Muscle of back (tissue), 11 donors: Measurements from ENCODE around the gene CNTNAP5. TPM values are rescaled to one million over a fixed set of nuclear protein-coding genes. Genes with fewer than 3 reads are reported as not detected.

Experiments
- DNase-seq, 3 donors: peaks; one replicate each; pipeline versions ENCODE4 v3.0.0 to v3.0.0-alpha.2; 2013
- polyA plus RNA-seq, 10 donors: library from polyadenylated mRNA; unstranded; fragments of 120-200 nt; gene quantifications; one replicate each; pipeline ENCODE4 v1.2.1, GENCODE V29; 2013; ENCODE audit not compliant: insufficient read length in 10 of 10

The CNTNAP5 gene
- polyA plus RNA-seq, 10 donors: 0.14 to 0.47 (median 0.19) TPM

DNA sequence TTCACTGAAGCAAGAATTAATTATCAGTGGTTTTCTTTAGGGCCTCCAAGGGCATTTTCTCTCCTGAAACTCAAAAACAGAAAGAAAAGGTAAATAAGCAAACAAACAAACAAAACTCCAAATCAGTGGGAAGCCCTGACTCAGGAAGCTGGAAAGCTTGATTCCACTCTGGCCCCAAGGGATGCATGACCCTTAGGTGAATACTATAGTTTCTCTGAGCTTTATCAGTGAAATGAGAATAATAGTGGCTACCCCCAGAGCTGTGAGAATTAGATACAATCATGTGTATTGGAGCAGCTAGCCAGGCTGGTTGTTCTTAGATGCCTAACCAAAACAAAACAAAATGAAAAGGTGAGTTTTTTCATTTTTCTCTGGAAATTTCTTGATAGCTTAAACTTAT is 585.1 kb downstream of the CNTNAP5 start:
- no peak for DNase-seq

DNA sequence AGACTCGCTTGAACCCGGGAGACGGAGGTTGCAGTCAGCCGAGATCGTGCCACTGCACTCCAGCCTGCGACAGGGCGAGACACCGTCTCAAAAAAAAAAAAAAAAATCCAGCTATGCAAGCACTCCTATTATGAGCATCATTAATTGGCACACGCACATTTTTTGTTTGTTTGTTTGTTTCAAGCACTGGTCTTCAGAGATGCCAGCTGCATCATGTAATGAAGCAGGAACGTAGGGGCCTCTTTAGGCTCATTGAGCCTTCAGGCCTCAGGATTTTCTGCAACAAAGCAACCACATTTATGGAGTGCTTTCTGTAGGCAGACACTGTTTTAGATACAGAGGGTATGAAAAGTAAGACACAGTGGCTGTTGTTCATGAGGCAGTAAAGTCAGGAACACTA is 585.8 kb downstream of the CNTNAP5 start:
- DNase-seq: no peak

- no peak for DNase-seq
These were observed 598.5 kb downstream of the CNTNAP5 start for GRCh38 chr2:124623560-124623959.

DNA sequence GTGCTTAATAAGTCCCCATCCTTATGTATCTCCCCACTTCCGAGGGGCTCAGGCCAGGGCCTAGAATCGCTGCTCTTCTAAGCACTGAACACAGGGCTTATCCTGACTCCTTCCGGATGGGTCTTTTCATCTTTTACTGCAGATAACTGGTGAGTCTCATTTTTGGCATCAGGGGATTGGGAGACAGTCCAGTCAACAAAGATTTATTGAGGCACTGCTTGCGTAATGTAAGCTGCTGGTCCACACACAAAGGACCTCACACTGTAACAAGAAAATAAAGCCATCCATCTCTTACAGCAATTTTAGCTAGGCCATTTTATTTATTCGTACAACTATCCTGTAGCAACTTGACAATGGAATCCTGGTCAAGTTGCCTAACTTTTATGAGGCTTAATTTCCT is 600.5 kb downstream of the CNTNAP5 start:
- DNase-seq: no peak

DNA sequence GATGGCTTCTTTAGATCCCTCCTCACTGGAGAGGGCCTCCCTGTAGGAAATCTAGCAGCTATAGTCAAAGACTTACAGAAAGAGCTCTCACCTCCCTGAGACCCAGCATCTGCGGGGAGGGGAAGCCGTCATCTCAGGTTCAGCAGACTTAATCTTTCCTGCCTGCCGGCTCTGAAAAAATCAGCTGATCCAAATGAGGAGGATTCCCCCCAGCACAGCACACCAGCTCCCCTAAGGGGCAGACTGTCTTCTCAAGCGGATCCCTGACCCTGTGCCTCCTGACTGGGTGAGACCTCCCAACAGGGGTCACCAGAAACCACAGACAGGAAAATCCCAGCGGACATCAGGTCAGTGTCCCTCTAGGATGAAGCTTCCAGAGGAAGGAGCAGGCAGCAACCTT is 601.9 kb downstream of the CNTNAP5 start:
- no peak for DNase-seq

DNA sequence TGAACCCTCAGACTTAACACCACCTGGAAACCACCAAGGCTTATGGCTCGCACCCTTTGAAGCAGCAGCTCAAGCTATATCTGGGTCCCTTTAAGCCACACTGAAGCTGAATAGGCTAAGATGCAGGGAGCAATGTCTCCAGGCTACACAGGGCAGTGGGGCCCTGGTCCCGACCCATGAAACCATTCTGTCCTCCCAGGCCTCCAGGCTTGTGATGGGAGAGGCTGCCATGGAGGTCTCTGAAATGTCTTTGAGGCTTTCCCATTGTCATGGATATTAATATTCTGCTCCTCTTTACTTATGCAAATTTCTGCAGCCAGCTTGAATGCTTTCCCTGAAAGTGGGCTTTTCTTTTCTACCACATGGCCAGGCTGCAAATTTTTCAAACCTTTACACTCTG is 608.7 kb downstream of the CNTNAP5 start:
- DNase-seq: no peak

- no peak for DNase-seq
These were observed 614.4 kb downstream of the CNTNAP5 start for GRCh38 chr2:124639524-124639923.

- DNase-seq: no peak
These were observed 615.2 kb downstream of the CNTNAP5 start for GRCh38 chr2:124640221-124640750.

GRCh38 chr2:124646166-124646815 is 621.2 kb downstream of the CNTNAP5 start:
- no peak for DNase-seq

DNA sequence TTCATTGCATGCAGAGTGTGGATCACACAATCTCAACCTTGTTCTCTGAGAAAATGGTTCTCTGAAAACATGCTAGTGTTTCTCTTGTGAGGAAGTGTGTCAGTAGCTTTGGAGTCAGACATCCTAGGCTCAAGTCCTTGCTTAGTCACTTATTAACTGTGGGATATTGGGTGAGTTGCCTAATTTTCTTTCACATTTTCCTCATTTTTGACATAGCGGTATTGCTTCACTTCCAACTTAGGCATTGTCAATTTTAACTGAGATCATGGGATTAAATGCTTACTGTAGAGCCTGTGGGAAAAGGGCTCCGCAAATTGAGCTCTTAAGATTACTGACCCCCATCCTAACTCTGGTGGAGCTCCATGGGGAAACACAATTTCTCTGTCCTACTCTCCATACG is 622.2 kb downstream of the CNTNAP5 start:
- no peak for DNase-seq

DNA sequence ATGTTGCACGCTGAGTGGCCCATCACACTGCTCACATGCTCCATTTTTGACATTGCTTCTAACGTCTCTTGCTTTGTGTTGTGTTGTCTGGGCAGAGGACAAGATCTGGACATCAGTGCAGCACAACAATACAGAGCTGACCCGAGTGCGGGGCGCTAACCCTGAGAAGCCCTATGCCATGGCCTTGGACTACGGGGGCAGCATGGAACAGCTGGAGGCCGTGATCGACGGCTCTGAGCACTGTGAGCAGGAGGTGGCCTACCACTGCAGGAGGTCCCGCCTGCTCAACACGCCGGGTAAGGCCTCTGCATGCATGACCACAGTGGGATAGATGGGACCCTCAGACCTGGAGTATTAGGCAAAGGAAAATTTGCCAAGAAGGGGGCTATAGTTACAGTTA is 622.6 kb downstream of the CNTNAP5 start:
- no peak for DNase-seq

GRCh38 chr2:124649001-124649400 is 623.9 kb downstream of the CNTNAP5 start:
- no peak for DNase-seq

- no peak for DNase-seq
These were observed 627.0 kb downstream of the CNTNAP5 start for GRCh38 chr2:124652099-124652498.

DNA sequence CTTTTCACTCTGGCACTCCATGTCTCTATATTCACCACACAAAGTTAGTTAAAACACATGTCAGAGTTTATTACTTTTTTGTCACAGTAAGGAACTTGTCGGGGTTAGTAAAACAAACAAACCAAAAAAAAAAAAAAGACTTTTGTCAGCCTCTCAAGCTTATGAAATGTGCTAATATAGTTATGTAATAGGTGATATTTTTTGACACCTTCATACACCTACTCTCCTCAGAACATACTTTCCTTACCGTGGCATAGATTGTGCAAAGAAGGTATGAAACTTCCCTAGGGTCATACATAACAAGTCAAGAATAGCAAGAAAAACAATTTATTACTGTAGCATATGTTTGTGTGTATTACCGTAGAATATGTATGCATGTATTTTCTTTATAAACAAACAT is 633.3 kb downstream of the CNTNAP5 start:
- no peak for DNase-seq

GRCh38 chr2:124661558-124661957 is 636.5 kb downstream of the CNTNAP5 start:
- DNase-seq: no peak

GRCh38 chr2:124662946-124663644 is 638.0 kb downstream of the CNTNAP5 start:
- peak in 1 of 3 donors; percentile 4 for DNase-seq

GRCh38 chr2:124663645-124663997 is 638.5 kb downstream of the CNTNAP5 start:
- DNase-seq: no peak

DNA sequence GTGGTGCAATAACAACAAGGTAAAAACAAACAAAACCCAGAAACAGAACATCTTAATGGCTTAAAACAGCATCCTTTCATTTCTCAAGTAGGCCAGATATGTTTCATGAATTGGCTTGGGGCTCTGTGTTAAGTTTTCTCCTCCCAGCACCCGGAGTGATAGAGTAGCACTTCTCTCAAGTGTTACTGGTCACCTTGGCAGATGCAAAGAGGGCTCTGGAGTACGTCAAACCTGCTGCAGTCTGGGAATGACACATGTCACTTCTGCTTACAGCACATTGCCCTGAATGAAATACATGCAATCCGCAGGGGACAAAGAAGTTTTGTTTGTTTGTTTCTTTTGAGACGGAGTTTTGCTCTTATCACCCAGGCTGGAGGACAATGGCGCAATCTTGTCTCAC is 639.3 kb downstream of the CNTNAP5 start:
- no peak for DNase-seq

DNA sequence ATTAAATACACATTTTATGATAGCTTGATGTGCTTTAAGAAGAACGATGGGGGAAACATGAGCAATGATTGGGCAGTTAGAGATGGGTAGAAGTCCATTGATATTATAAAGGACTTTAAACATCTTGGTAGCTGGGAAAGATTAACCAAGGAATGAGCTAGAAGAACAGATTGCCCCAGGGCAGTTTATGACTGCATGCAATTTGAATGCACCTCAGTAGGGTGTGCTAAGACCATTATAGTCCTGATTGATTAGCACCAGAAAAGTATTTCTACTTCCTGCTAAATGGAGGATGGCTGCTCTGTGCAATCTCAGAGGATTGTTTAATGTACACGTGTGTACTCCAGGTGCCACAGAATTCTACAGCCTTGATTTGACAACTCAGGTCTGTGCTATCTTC is 641.9 kb downstream of the CNTNAP5 start:
- no peak for DNase-seq

- no peak for DNase-seq
These were observed 643.1 kb downstream of the CNTNAP5 start for GRCh38 chr2:124668161-124668560.

- no peak for DNase-seq
These were observed 645.1 kb downstream of the CNTNAP5 start for GRCh38 chr2:124670187-124670586.

GRCh38 chr2:124678043-124678442 is 653.0 kb downstream of the CNTNAP5 start:
- DNase-seq: no peak
